WI38 (cell line): ENCODE measurements around the gene CCDC54.

Source experiments
- H3K4me3 ChIP-seq: 2 replicates; pipeline ENCODE4 v1.5.1; 2011; ENCODE audit warnings: low read depth, mild to moderate bottlenecking, control low read depth, low read length
- TF ChIP-seq, protein P1 (sequence below): IDR thresholded peaks from 2 replicates; pipeline ENCODE4 v1.5.1; 2012; ENCODE audit warnings: low read depth, mild to moderate bottlenecking, control low read depth, low read length

CCDC54 gene

GRCh38 chr3:107425033-107425432 lies 47.8 kb downstream of the CCDC54 start:
- TF ChIP-seq, protein P1, sequence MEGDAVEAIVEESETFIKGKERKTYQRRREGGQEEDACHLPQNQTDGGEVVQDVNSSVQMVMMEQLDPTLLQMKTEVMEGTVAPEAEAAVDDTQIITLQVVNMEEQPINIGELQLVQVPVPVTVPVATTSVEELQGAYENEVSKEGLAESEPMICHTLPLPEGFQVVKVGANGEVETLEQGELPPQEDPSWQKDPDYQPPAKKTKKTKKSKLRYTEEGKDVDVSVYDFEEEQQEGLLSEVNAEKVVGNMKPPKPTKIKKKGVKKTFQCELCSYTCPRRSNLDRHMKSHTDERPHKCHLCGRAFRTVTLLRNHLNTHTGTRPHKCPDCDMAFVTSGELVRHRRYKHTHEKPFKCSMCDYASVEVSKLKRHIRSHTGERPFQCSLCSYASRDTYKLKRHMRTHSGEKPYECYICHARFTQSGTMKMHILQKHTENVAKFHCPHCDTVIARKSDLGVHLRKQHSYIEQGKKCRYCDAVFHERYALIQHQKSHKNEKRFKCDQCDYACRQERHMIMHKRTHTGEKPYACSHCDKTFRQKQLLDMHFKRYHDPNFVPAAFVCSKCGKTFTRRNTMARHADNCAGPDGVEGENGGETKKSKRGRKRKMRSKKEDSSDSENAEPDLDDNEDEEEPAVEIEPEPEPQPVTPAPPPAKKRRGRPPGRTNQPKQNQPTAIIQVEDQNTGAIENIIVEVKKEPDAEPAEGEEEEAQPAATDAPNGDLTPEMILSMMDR: no peak
- no peak overlapping the region for H3K4me3 ChIP-seq

GRCh38 chr3:107426223-107426622 lies 49.0 kb downstream of the CCDC54 start:
- TF ChIP-seq, protein P1: no peak
- H3K4me3 ChIP-seq: no peak overlapping the region
